ENCODE results near the gene TRIM71.

- TF ChIP-seq EZH2 (IDR thresholded peaks at IDR 0.05; ENCODE audit: low read length) (no peak), CTCF (optimal IDR thresholded peaks at IDR 0.05 in 1 of 3, IDR thresholded peaks at IDR 0.05 in 1 of 3, conservative IDR thresholded peaks at IDR 0.05 in 1 of 3; ENCODE audit: extremely low read depth in 1 of 3, insufficient read depth in 2 of 3, low read length in 3 of 3) (no peak)
Measured at GRCh38 chr3:32848215-32848614, 30.4 kb downstream of the TRIM71 start.

All from keratinocyte (primary cell).